ENCODE results near the gene SPC24. TPM values are rescaled to one million over a fixed set of nuclear protein-coding genes. Genes with fewer than 3 reads are reported as not detected.

SPC24 gene
- total RNA-seq, 3 donors from 2014 or later: 0.66 to 4.8 (median 2.3) TPM

DNA sequence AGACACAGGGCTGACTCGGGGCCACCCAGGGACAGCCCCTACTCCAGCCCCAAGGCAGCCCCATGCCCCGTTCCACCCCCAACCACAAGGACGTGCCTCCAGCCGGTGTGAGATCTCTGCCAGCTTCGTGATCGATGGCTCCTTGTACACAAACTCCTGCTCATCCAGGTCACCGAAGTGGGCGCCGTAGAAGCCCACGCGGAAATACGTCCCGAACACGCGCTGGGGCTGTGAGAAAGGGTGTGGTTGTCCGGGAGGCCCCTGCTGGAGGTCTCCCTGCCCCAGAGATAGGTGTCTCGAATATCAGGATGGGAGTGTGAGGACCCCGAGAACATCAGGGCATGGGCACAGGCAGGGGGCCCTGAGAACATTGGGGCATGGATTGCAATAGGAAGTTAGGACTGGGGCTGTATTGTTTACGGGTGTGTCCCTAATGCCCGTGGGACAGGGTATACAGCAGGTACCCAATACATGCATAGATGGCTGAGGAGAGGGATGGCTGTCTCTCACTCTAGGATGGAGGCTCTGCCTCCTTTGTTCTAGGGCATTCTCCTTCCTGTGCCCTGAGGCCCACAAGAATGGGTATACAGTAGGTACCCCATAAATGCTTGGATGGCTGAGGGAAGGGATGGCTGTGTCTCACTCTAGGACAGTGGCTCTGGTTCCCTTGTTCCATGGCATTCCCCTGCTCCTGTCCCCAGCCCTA lies 47.1 kb upstream of the SPC24 start:
- Histone ChIP-seq H3K36me3 (no peaks in the 10 kb centered on the region), H3K9me3 (no peaks in the 10 kb centered on the region), H3K27me3 (no peaks in the 10 kb centered on the region), H3K27ac (peak overlapping the region; percentile 88 to 90), H3K4me1 (peaks cover 0 to 3% of the 10 kb centered on the region in 2 donors), H3K4me3 (no peak overlapping the region)
- intact Hi-C loops (cut with DNase I; ENCODE audit: low total_unique reads): no loop called here
- no peak for DNase-seq (ENCODE audit: low spot score in 2 of 2)
- no peak for TF ChIP-seq POLR2AphosphoS5 (IDR thresholded peaks at IDR 0.05)
- TF ChIP-seq, protein P1, sequence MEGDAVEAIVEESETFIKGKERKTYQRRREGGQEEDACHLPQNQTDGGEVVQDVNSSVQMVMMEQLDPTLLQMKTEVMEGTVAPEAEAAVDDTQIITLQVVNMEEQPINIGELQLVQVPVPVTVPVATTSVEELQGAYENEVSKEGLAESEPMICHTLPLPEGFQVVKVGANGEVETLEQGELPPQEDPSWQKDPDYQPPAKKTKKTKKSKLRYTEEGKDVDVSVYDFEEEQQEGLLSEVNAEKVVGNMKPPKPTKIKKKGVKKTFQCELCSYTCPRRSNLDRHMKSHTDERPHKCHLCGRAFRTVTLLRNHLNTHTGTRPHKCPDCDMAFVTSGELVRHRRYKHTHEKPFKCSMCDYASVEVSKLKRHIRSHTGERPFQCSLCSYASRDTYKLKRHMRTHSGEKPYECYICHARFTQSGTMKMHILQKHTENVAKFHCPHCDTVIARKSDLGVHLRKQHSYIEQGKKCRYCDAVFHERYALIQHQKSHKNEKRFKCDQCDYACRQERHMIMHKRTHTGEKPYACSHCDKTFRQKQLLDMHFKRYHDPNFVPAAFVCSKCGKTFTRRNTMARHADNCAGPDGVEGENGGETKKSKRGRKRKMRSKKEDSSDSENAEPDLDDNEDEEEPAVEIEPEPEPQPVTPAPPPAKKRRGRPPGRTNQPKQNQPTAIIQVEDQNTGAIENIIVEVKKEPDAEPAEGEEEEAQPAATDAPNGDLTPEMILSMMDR (IDR thresholded peaks at IDR 0.05): no peak
- TF ChIP-seq POLR2A (IDR thresholded peaks at IDR 0.05): no peak

DNA sequence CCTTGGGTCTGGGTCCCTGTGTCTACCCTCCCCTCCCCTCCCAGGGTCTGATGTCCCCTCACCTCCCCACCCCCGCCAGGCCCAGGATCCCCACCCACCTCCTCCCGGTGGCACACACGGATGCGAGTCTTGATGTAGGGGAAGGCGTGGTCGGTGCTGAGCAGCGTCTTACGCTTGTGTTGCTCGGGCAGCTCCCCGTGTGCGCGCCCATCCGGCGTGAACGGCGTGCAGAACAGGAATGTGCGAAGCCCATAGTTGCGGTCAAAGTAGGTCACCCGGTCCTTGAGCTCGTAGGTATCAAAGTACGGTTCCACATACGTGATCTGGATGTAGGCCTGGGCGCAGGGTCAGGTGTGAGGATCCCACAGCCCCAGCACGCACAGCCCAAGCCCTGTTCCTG lies 46.2 kb upstream of the SPC24 start:
- peaks cover 0 to 3% of the 10 kb centered on the region in 2 donors for H3K4me1 ChIP-seq
- H3K4me3 ChIP-seq: no peak overlapping the region
- no peak for DNase-seq (ENCODE audit: low spot score in 2 of 2)
- TF ChIP-seq, protein P1 (IDR thresholded peaks at IDR 0.05): no peak
- TF ChIP-seq POLR2A (IDR thresholded peaks at IDR 0.05): no peak
- no peak for TF ChIP-seq POLR2AphosphoS5 (IDR thresholded peaks at IDR 0.05)
- intact Hi-C loops (cut with DNase I; ENCODE audit: low total_unique reads): no loop called here
- no peaks in the 10 kb centered on the region for H3K27me3 ChIP-seq
- H3K27ac ChIP-seq: peak overlapping the region; percentile 19 to 88
- H3K9me3 ChIP-seq: no peaks in the 10 kb centered on the region
- no peaks in the 10 kb centered on the region for H3K36me3 ChIP-seq

DNA sequence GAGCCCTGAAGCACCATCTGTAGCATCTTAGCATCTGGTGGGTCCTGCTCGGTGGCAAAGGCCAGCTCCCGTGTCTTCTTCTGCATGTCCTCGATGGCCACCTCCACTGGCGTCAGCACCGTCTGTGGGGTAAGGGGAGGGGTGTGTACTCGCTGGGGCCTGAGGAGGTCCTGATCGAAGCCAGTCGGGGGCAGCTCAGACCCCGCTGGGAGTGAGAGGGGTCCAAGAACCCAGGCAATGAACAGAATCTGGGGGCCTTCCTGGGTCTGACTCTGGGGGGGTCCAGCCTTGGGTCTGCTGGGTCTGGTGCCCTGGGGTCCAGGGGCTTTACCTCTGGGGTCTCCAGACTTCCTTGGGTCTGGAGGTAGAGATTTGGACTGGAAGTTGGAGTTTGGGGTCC lies 45.3 kb upstream of the SPC24 start:
- intact Hi-C loops (cut with DNase I; ENCODE audit: low total_unique reads): no loop called here
- no peak for DNase-seq (ENCODE audit: low spot score in 2 of 2)
- Histone ChIP-seq H3K4me3 (no peak overlapping the region), H3K9me3 (no peaks in the 10 kb centered on the region), H3K36me3 (no peaks in the 10 kb centered on the region), H3K4me1 (peaks cover 0 to 3% of the 10 kb centered on the region in 2 donors), H3K27me3 (no peaks in the 10 kb centered on the region), H3K27ac (peak overlapping the region in 1 of 2 donors; percentile 19)
- TF ChIP-seq, protein P1 (IDR thresholded peaks at IDR 0.05): no peak
- TF ChIP-seq POLR2A (IDR thresholded peaks at IDR 0.05) (no peak), POLR2AphosphoS5 (IDR thresholded peaks at IDR 0.05) (no peak)

DNA sequence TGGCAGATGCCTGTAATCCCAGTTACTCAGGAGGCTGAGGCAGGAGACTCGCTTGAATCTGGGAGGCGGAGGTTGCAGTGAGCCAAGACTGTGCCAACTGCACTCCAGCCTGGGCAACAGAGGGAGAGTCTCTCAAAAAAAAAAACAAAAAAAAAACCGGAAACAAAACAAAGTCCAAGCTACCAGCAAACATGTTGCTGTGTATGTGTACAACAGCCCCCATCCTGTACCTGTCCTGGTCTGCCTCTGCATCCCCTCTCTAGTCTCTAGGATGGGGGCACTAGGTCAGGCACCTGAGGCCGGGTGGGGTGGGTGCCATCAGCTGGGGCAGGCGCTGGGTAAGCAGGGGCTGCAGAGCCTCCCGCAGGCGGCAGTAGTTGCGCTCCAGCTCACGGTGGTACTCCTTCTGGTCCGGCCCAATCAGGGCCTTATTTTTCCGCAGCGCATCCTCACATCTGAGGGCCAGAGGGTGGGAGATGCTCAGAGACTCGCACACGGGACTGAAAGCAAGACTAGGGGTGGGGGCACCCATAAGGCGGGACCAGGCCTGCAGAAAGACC lies 44.5 kb upstream of the SPC24 start:
- TF ChIP-seq POLR2AphosphoS5 (IDR thresholded peaks at IDR 0.05): no peak
- TF ChIP-seq, protein P1 (IDR thresholded peaks at IDR 0.05): no peak
- TF ChIP-seq POLR2A (IDR thresholded peaks at IDR 0.05): no peak
- peaks cover 3 to 6% of the 10 kb centered on the region in 2 donors for H3K4me1 ChIP-seq

DNA sequence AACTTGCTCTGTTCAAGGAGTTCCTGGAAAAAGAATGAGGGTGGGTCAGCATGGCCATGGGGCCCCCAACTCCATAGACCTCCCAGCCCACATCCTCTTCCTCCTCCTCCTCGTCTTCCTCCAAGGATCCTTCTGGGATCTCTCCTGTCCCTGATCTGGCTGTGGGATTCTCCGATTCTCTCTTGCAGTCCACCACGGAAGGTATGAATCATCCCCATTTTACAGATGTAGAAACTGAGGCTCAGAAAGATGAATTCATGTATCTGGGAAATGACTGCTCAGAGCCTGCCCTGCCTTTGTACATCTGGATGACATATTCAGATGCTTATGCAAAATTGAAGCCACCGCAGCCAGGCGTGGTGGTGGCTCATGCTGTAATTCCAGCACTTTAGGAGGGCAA lies 43.9 kb upstream of the SPC24 start:
- Histone ChIP-seq H3K27me3 (no peaks in the 10 kb centered on the region), H3K27ac (peak overlapping the region; percentile 42 to 57), H3K36me3 (no peaks in the 10 kb centered on the region), H3K4me3 (no peak overlapping the region), H3K9me3 (no peaks in the 10 kb centered on the region), H3K4me1 (peaks cover 3 to 6% of the 10 kb centered on the region in 2 donors)
- TF ChIP-seq POLR2AphosphoS5 (IDR thresholded peaks at IDR 0.05) (no peak), POLR2A (IDR thresholded peaks at IDR 0.05) (no peak)
- TF ChIP-seq, protein P1 (IDR thresholded peaks at IDR 0.05): no peak
- intact Hi-C loops (cut with DNase I; ENCODE audit: low total_unique reads): no loop called here
- DNase-seq (ENCODE audit: low spot score in 2 of 2): no peak

More for the DNA sequence above, 44.5 kb upstream of the SPC24 start:
- H3K9me3 ChIP-seq: no peaks in the 10 kb centered on the region
- no peak for DNase-seq (ENCODE audit: low spot score in 2 of 2)
- no peak overlapping the region for H3K4me3 ChIP-seq
- intact Hi-C loops (cut with DNase I; ENCODE audit: low total_unique reads): no loop called here
- H3K36me3 ChIP-seq: no peaks in the 10 kb centered on the region
- H3K27ac ChIP-seq: no peak overlapping the region
- no peaks in the 10 kb centered on the region for H3K27me3 ChIP-seq

Measured in breast epithelium (tissue), 4 donors.